Fibroblast of lung (primary cell): Measurements from ENCODE around the gene FAM3B. TPM values are rescaled to one million over a fixed set of nuclear protein-coding genes. Genes with fewer than 3 reads are reported as not detected.

Source experiments
- DNase-seq, 2 donors: peaks; one replicate each; pipeline versions ENCODE4 v3.0.0 to v3.0.0-alpha.2; 2010; ENCODE audit warnings: low read depth in 2 of 2
- H2AFZ ChIP-seq: 2 replicates; pipeline ENCODE4 v1.5.1; 2012; ENCODE audit warnings: low read length, control low read depth, inconsistent platforms
- H3K27ac ChIP-seq: 2 replicates; pipeline ENCODE4 v1.5.1; 2011; ENCODE audit warnings: low read length, control low read depth; ENCODE audit not compliant: insufficient read depth
- H3K27me3 ChIP-seq: 2 replicates; pipeline ENCODE4 v1.5.1; 2011; ENCODE audit warnings: mild to moderate bottlenecking, low read length; ENCODE audit not compliant: control insufficient read depth, insufficient read depth
- H3K36me3 ChIP-seq: 2 replicates; pipeline ENCODE4 v1.5.1; 2011; ENCODE audit warnings: low read length; ENCODE audit not compliant: control insufficient read depth, insufficient read depth
- H3K4me1 ChIP-seq: 2 replicates; pipeline ENCODE4 v1.5.1; 2011; ENCODE audit warnings: low read length; ENCODE audit not compliant: control insufficient read depth, insufficient read depth; ENCODE audit errors: extremely low read depth
- H3K4me2 ChIP-seq: 2 replicates; pipeline ENCODE4 v1.5.1; 2011; ENCODE audit warnings: low read length, control low read depth; ENCODE audit not compliant: insufficient read depth; ENCODE audit errors: extremely low read depth
- H3K4me3 ChIP-seq, 4 experiments: fragments of 200-600 bp in 1 of 4; sonication (generic) in 1 of 4; replicated peaks in 1 of 4; 2 replicates each; pipeline ENCODE4 v1.5.1; 2011 to 2016; ENCODE audit warnings: low read length in 4 of 4, low read depth in 3 of 4, mild to moderate bottlenecking in 3 of 4, control low read depth in 2 of 4, inconsistent platforms in 1 of 4, mixed read lengths in 1 of 4; ENCODE audit not compliant: insufficient read depth in 1 of 4; ENCODE audit errors: control extremely low read depth in 1 of 4
- H3K79me2 ChIP-seq: 2 replicates; pipeline ENCODE4 v1.5.1; 2012; ENCODE audit warnings: mild to moderate bottlenecking, low read length, inconsistent platforms; ENCODE audit not compliant: control insufficient read depth, insufficient read depth
- H3K9ac ChIP-seq: 2 replicates; pipeline ENCODE4 v1.5.1; 2011; ENCODE audit warnings: mild to moderate bottlenecking, low read length, control low read depth; ENCODE audit not compliant: insufficient read depth
- H3K9me3 ChIP-seq: 2 replicates; pipeline ENCODE4 v1.5.1; 2012; ENCODE audit warnings: low read depth, low read length; ENCODE audit not compliant: control insufficient read depth, insufficient read depth
- H4K20me1 ChIP-seq: 2 replicates; pipeline ENCODE4 v1.5.1; 2011; ENCODE audit warnings: low read length; ENCODE audit not compliant: control insufficient read depth, insufficient read depth; ENCODE audit errors: extremely low read depth
- EZH2 ChIP-seq: IDR thresholded peaks from 2 replicates; pipeline ENCODE4 v1.5.1; 2012; ENCODE audit warnings: low read length, control low read depth, mild to moderate bottlenecking; ENCODE audit errors: missing control alignments
- polyA plus RNA-seq, 2 donors: library from polyadenylated mRNA; depleted of rRNA in 1 of 2; stranded (reverse) in 1 of 2; unstranded in 1 of 2; fragments of >200 nt; gene quantifications; 2 replicates each; pipeline ENCODE4 v1.2.1, GENCODE V29; 2011 to 2012; ENCODE audit warnings: missing spikeins in 1 of 2
- total RNA-seq: library from RNA; depleted of rRNA; stranded (reverse); fragments of >200 nt; gene quantifications from 2 replicates; pipeline ENCODE4 v1.2.1, GENCODE V29; 2014
- TF ChIP-seq, protein P1 (sequence below), 2 donors: IDR thresholded peaks in 1 of 2; conservative IDR thresholded peaks in 1 of 2; 1 replicate in 1 of 2; 2 replicates in 1 of 2; pipeline ENCODE4 v1.5.1; 2011 to 2012; ENCODE audit warnings: low read length in 2 of 2, control low read depth in 1 of 2, inconsistent platforms in 1 of 2, low read depth in 1 of 2, mild to moderate bottlenecking in 1 of 2

FAM3B gene
- total and polyA plus RNA-seq, 2 donors (not counting 1 experiment from before 2014, with no cell fraction given), result not detected

DNA sequence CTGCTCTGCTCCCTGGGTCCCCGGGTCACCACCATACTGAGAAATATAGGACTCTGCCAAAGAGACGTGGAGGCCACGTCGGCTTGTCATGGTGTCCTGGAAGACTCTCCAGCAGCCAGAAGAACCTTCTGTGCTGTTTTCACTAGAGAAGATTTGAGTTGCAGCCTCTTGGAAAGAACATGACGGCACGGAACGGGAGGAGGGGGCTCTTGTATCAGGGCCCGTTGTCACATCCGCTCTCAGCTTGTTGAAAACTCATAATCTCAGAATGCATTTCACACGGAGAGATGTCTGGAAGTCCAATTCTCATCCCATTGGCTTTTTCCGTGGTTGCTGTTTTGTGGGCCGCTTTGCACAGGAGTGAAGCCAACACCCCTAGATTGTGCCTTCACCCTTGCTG, 39.4 kb upstream of the FAM3B start:
- Histone ChIP-seq H3K27me3 (no peaks in the 10 kb centered on the region), H3K79me2 (no peaks in the 10 kb centered on the region), H3K9me3 (no peaks in the 10 kb centered on the region), H3K9ac (no peak overlapping the region), H3K4me2 (no peak overlapping the region), H3K4me3 (no peak overlapping the region), H3K4me1 (no peaks in the 10 kb centered on the region), H3K27ac (no peak overlapping the region), H2AFZ (no peak overlapping the region), H3K36me3 (no peaks in the 10 kb centered on the region), H4K20me1 (no peaks in the 10 kb centered on the region)
- no peak for DNase-seq
- TF ChIP-seq, protein P1, sequence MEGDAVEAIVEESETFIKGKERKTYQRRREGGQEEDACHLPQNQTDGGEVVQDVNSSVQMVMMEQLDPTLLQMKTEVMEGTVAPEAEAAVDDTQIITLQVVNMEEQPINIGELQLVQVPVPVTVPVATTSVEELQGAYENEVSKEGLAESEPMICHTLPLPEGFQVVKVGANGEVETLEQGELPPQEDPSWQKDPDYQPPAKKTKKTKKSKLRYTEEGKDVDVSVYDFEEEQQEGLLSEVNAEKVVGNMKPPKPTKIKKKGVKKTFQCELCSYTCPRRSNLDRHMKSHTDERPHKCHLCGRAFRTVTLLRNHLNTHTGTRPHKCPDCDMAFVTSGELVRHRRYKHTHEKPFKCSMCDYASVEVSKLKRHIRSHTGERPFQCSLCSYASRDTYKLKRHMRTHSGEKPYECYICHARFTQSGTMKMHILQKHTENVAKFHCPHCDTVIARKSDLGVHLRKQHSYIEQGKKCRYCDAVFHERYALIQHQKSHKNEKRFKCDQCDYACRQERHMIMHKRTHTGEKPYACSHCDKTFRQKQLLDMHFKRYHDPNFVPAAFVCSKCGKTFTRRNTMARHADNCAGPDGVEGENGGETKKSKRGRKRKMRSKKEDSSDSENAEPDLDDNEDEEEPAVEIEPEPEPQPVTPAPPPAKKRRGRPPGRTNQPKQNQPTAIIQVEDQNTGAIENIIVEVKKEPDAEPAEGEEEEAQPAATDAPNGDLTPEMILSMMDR (conservative IDR thresholded peaks at IDR 0.05 in 1 of 2, IDR thresholded peaks at IDR 0.05 in 1 of 2; ENCODE audit: low read depth in 1 of 2, low read length in 2 of 2), result no peak
- TF ChIP-seq EZH2, result no peak

GRCh38 chr21:41277846-41278245, 38.8 kb upstream of the FAM3B start:
- no peak overlapping the region for H3K27ac ChIP-seq
- no peak overlapping the region for H3K4me2 ChIP-seq
- TF ChIP-seq, protein P1 (conservative IDR thresholded peaks at IDR 0.05 in 1 of 2, IDR thresholded peaks at IDR 0.05 in 1 of 2; ENCODE audit: low read depth in 1 of 2, low read length in 2 of 2), result no peak
- no peak for TF ChIP-seq EZH2
- H3K27me3 ChIP-seq, result no peaks in the 10 kb centered on the region
- no peak overlapping the region for H3K9ac ChIP-seq
- peak in 1 of 2 donors; percentile 27 for DNase-seq
- H3K36me3 ChIP-seq, result no peaks in the 10 kb centered on the region
- H3K4me1 ChIP-seq, result no peaks in the 10 kb centered on the region
- H4K20me1 ChIP-seq, result no peaks in the 10 kb centered on the region
- no peaks in the 10 kb centered on the region for H3K9me3 ChIP-seq
- H2AFZ ChIP-seq, result no peak overlapping the region
- no peaks in the 10 kb centered on the region for H3K79me2 ChIP-seq
- no peak overlapping the region for H3K4me3 ChIP-seq

DNA sequence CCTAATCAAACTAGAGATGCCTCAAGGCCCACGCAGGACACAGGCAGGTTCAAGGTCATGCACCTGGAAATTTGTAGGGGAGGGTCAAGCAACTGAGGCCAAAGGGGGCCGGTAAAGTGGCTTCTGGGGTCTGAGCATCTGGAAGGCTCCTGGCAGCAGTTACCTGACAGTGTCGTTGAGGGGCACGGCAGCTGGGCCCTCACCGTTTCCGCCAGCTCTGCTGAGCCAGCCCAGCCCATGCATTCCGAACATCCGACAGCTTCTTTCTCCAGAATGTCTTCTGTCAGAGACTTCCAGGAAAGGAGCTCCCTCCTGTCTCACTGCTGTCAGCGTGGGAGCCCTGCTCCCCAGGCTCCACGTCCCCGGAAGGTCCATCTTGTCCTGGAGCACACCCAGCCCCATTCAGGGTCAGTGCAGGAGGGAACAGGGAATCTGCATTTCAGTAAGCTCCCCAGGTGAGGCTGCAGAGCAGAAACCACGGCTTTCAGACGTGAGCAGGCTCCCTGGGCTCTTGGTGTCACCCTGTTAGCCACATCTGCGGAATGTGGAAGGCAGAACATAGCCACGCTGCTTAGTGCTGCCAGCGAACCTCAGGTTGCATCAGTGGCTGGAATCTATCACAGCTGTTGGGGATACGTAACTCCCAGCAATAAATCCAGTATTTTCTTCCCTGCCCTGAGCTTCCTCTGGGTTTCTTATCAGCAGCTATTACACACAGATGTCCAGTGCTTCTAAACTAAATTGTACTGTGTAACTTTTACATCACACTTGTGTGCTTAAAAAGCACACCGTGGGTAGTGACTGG, 36.3 kb upstream of the FAM3B start:
- Histone ChIP-seq H3K9me3 (no peaks in the 10 kb centered on the region), H4K20me1 (no peaks in the 10 kb centered on the region), H3K36me3 (no peaks in the 10 kb centered on the region), H3K4me3 (no peak overlapping the region), H3K4me1 (no peaks in the 10 kb centered on the region), H3K79me2 (no peaks in the 10 kb centered on the region), H3K9ac (no peak overlapping the region), H2AFZ (no peak overlapping the region), H3K27me3 (no peaks in the 10 kb centered on the region), H3K4me2 (peak overlapping the region; percentile 8), H3K27ac (no peak overlapping the region)
- TF ChIP-seq EZH2, result no peak
- TF ChIP-seq, protein P1 (conservative IDR thresholded peaks at IDR 0.05 in 1 of 2, IDR thresholded peaks at IDR 0.05 in 1 of 2; ENCODE audit: low read depth in 1 of 2, low read length in 2 of 2), result no peak
- peak; percentile 30 to 92 for DNase-seq
